HCT116 (cell line): ENCODE data around the gene LSP1. TPM values are rescaled to one million over a fixed set of nuclear protein-coding genes. Genes with fewer than 3 reads are reported as not detected.

Experiments
- ATAC-seq: fragments of 200-7000 bp; cut with Tn5 transposase; 2 replicates; pipeline ENCODE4 v1.9.1; 2020; ENCODE audit warnings: mild to moderate bottlenecking, moderate library complexity
- BruUV-seq: library from RNA; stranded (reverse); fragments of 400-500 nt; replicated peaks from 2 replicates; lab custom pipeline; 2021; lab: Mats Ljungman, UMichigan
- CTCF ChIA-PET: fragments of 300-600 bp; sonication (Branson Sonifier 250); formaldehyde crosslinking; loops from one replicate; lab custom pipeline; 2021; ENCODE audit warnings: antibody characterized with exemption; lab: Charles Lee
- POLR2A ChIA-PET: fragments of 300-600, 350-600 bp; sonication (Branson Sonifier 250); formaldehyde crosslinking; loops from one replicate; lab custom pipeline; 2021; ENCODE audit warnings: antibody characterized with exemption; lab: Charles Lee
- RAD21 ChIA-PET, 2 experiments: fragments of 300-600 bp; sonication (Branson Sonifier 250); formaldehyde crosslinking; loops; one replicate each; lab custom pipeline; 2023; ENCODE audit warnings: low total read pairs in 2 of 2; ENCODE audit not compliant: uncharacterized antibody in 2 of 2, unreplicated experiment in 2 of 2, low non-redundant PET in 1 of 2; lab: Charles Lee
- DNase-seq: peaks from one replicate; pipeline ENCODE4 v3.0.0-alpha.2; 2010; ENCODE audit warnings: low read depth, low spot score
- H2AFZ ChIP-seq: fragments of 200-600 bp; shearing (Covaris generic), sonication (generic); 2 replicates; pipeline ENCODE4 v1.6.1; 2017; ENCODE audit warnings: low read depth, mixed run types, mixed read lengths, antibody characterized with exemption, low read length; ENCODE audit not compliant: poor library complexity, severe bottlenecking
- H3K27ac ChIP-seq: 2 replicates; pipeline ENCODE4 v1.5.1; 2012; ENCODE audit warnings: low read depth, low read length
- H3K27me3 ChIP-seq: fragments of 200-600 bp; sonication (generic); 2 replicates; pipeline ENCODE4 v1.6.1; 2016; ENCODE audit warnings: mixed run types, low read length, mixed read lengths; ENCODE audit not compliant: insufficient read depth
- H3K36me3 ChIP-seq, 2 experiments: fragments of 200-500 bp in 1 of 2; fragments of 200-600 bp in 1 of 2; sonication (Bioruptor generic) in 1 of 2; sonication (generic) in 1 of 2; 2 replicates each; pipeline versions ENCODE4 v1.5.1 to v1.6.1; 2014 to 2016; ENCODE audit warnings: low read length in 2 of 2, inconsistent platforms in 1 of 2, mixed read lengths in 1 of 2, mixed run types in 1 of 2; ENCODE audit not compliant: insufficient read depth in 2 of 2, control insufficient read depth in 1 of 2
- H3K4me1 ChIP-seq, 2 experiments: fragments of 200-600 bp in 1 of 2; sonication (generic) in 1 of 2; 2 replicates each; pipeline versions ENCODE4 v1.5.1 to v1.6.1; 2012 to 2017; ENCODE audit warnings: low read length in 2 of 2, inconsistent platforms in 1 of 2, mild to moderate bottlenecking in 1 of 2, mixed read lengths in 1 of 2, mixed run types in 1 of 2, moderate library complexity in 1 of 2; ENCODE audit not compliant: insufficient read depth in 2 of 2, control insufficient read depth in 1 of 2
- H3K4me2 ChIP-seq: fragments of 200-600 bp; sonication (generic); 2 replicates; pipeline ENCODE4 v1.6.1; 2017; ENCODE audit warnings: mixed run types, low read length, mixed read lengths
- H3K4me3 ChIP-seq, 2 experiments: fragments of 200-600 bp in 1 of 2; sonication (generic) in 1 of 2; replicated peaks in 1 of 2; 2 replicates each; pipeline ENCODE4 v1.5.1; 2011 to 2016; ENCODE audit warnings: low read length in 2 of 2, control low read depth in 1 of 2, low read depth in 1 of 2, mild to moderate bottlenecking in 1 of 2, mixed read lengths in 1 of 2, mixed run types in 1 of 2
- H3K79me2 ChIP-seq: fragments of 200-600 bp; sonication (generic); 2 replicates; pipeline ENCODE4 v1.6.1; 2017; ENCODE audit warnings: mild to moderate bottlenecking, mixed run types, low read length, moderate library complexity, mixed read lengths; ENCODE audit not compliant: insufficient read depth
- H3K9ac ChIP-seq: fragments of 200-600 bp; sonication (generic); 2 replicates; pipeline ENCODE4 v1.6.1; 2016; ENCODE audit warnings: low read length, mixed read lengths
- H3K9me2 ChIP-seq: fragments of 200-600 bp; sonication (generic), shearing (Covaris generic); 2 replicates; pipeline ENCODE4 v1.6.1; 2017; ENCODE audit warnings: mixed run types, mild to moderate bottlenecking, moderate library complexity; ENCODE audit not compliant: insufficient read depth
- H3K9me3 ChIP-seq, 2 experiments: fragments of 200-500 bp in 1 of 2; fragments of 200-600 bp in 1 of 2; sonication (Bioruptor generic) in 1 of 2; sonication (generic) in 1 of 2; 2 replicates each; pipeline ENCODE4 v1.6.1; 2014 to 2017; ENCODE audit warnings: low read length in 2 of 2, mixed read lengths in 2 of 2, inconsistent platforms in 1 of 2, low read depth in 1 of 2, mild to moderate bottlenecking in 1 of 2, mixed run types in 1 of 2, moderate library complexity in 1 of 2; ENCODE audit not compliant: control insufficient read depth in 1 of 2, insufficient read depth in 1 of 2
- H4K20me1 ChIP-seq: fragments of 200-600 bp; sonication (generic), shearing (Covaris generic); 2 replicates; pipeline ENCODE4 v1.6.1; 2017; ENCODE audit warnings: mixed run types, mild to moderate bottlenecking, moderate library complexity; ENCODE audit not compliant: insufficient read depth
- ATF3 ChIP-seq: IDR thresholded peaks from 2 replicates; pipeline ENCODE4 v1.6.1; 2012
- ELF1 ChIP-seq: IDR thresholded peaks from 2 replicates; pipeline ENCODE4 v1.6.1; 2012; ENCODE audit warnings: low read depth, borderline replicate concordance
- POLR2AphosphoS5 ChIP-seq: IDR thresholded peaks from 2 replicates; pipeline ENCODE4 v1.6.1; 2011; ENCODE audit warnings: mild to moderate bottlenecking, low read depth, low read length, moderate library complexity
- SIN3A ChIP-seq: IDR thresholded peaks from 2 replicates; pipeline ENCODE4 v1.6.1; 2012; ENCODE audit warnings: low read depth
- SP1 ChIP-seq: IDR thresholded peaks from 2 replicates; pipeline ENCODE4 v1.6.1; 2012; ENCODE audit warnings: low read depth
- SRF ChIP-seq: IDR thresholded peaks from 2 replicates; pipeline ENCODE4 v1.6.1; 2012; ENCODE audit warnings: low read depth
- TCF7L2 ChIP-seq: IDR thresholded peaks from 2 replicates; pipeline ENCODE4 v1.7.0; 2011; ENCODE audit warnings: borderline replicate concordance, inconsistent platforms; ENCODE audit not compliant: insufficient read depth, insufficient read length; ENCODE audit errors: extremely low read depth
- YY1 ChIP-seq: IDR thresholded peaks from 2 replicates; pipeline ENCODE4 v1.6.1; 2011; ENCODE audit warnings: low read length, low read depth, moderate library complexity, mild to moderate bottlenecking; ENCODE audit not compliant: insufficient replicate concordance; ENCODE audit errors: extremely low read depth
- ZBTB33 ChIP-seq: IDR thresholded peaks from 2 replicates; pipeline ENCODE4 v1.6.1; 2011; ENCODE audit warnings: mild to moderate bottlenecking, low read length, moderate library complexity; ENCODE audit not compliant: insufficient replicate concordance; ENCODE audit errors: extremely low read depth
- ZFX ChIP-seq: fragments of 450-650 bp; IDR thresholded peaks from 2 replicates; pipeline ENCODE4 v1.6.1; 2017
- ZNF274 ChIP-seq: fragments of 200-500 bp; sonication (Bioruptor generic); IDR thresholded peaks from 2 replicates; pipeline ENCODE4 v1.6.1; 2014; ENCODE audit warnings: mild to moderate bottlenecking, low read depth, low read length, inconsistent platforms
- intact Hi-C: fragments of 100-400 bp; cut with micrococcal nuclease; formaldehyde crosslinking; loops from 2 replicates; pipeline ENCODE4 v1.10.0; 2022
- total RNA-seq: library from RNA; stranded (reverse); gene quantifications from one replicate; pipeline ENCODE4 v1.2.1, GENCODE V29; 2021; ENCODE audit not compliant: unreplicated experiment

LSP1 gene
- total RNA-seq, 1 experiment from 2014 or later = 1.3 TPM

- TF ChIP-seq ZNF274 = no peak
- no peak for TF ChIP-seq SIN3A
- no peak for TF ChIP-seq ELF1
- TF ChIP-seq SP1 = no peak
- TF ChIP-seq ATF3 = no peak
- no peak for TF ChIP-seq ZFX
- no peak for TF ChIP-seq TCF7L2
- TF ChIP-seq SRF = no peak
- TF ChIP-seq YY1 = no peak
Measured at GRCh38 chr11:1829039-1829820, 23.7 kb upstream of the LSP1 start (continued).

- no peaks in the 10 kb centered on the region for H3K9me3 ChIP-seq
- no peaks in the 10 kb centered on the region for H3K27me3 ChIP-seq
- peak overlapping the region; percentile 19; the same call in 1 of the 2 replicates for H3K4me2 ChIP-seq
- no peak overlapping the region for H2AFZ ChIP-seq
- no peak for TF ChIP-seq POLR2AphosphoS5
- TF ChIP-seq YY1 = no peak
- no peak for TF ChIP-seq ZBTB33
- no peak for TF ChIP-seq ZFX
- TF ChIP-seq TCF7L2 = no peak
- H4K20me1 ChIP-seq = no peaks in the 10 kb centered on the region
- intact Hi-C loops = no loop called here
- no peak for DNase-seq
- no peaks in the 10 kb centered on the region for H3K79me2 ChIP-seq
- RAD21 ChIA-PET = no interaction called here
- peak overlapping the region; percentile 12; the same call in 1 of the 2 replicates for H3K27ac ChIP-seq
- CTCF ChIA-PET = interaction anchor here (0.6 to 1.5 kb wide), 3 partner anchors 136 to 983 kb away, joined by 3 to 6 read pairs (median 5); no protein-coding TSS in a partner anchor
- H3K36me3 ChIP-seq = no peaks in the 10 kb centered on the region
- no TSS peak for BruUV-seq
- H3K9ac ChIP-seq = no peak overlapping the region
- peaks cover 64 to 95% of the 10 kb centered on the region in 2 experiments for H3K4me1 ChIP-seq
- POLR2A ChIA-PET = no interaction called here
- no peak overlapping the region for H3K4me3 ChIP-seq
- H3K9me2 ChIP-seq = no peaks in the 10 kb centered on the region
- ATAC-seq = no peak
Measured at GRCh38 chr11:1830004-1830321, 22.9 kb upstream of the LSP1 start.
